Sigmoid colon (tissue), 7 donors: ENCODE data around the gene PLEKHH1. TPM values are rescaled to one million over a fixed set of nuclear protein-coding genes. Genes with fewer than 3 reads are reported as not detected.

ENCODE experiments used
- DNase-seq: peaks from one replicate; pipeline ENCODE4 v3.0.0-alpha.2; 2019
- H3K27ac ChIP-seq, 4 donors: fragments of 200-600 bp; sonication (generic); one replicate each; pipeline ENCODE4 v1.5.1; 2016 to 2019; ENCODE audit warnings: mild to moderate bottlenecking in 1 of 4
- H3K27me3 ChIP-seq, 3 donors: fragments of 200-600 bp; sonication (generic); one replicate each; pipeline ENCODE4 v1.5.1; 2019; ENCODE audit warnings: mild to moderate bottlenecking in 1 of 3
- H3K36me3 ChIP-seq, 4 donors: fragments of 200-600 bp; sonication (generic); one replicate each; pipeline ENCODE4 v1.5.1; 2016 to 2019
- H3K4me1 ChIP-seq, 4 donors: fragments of 200-600 bp; sonication (generic); one replicate each; pipeline ENCODE4 v1.5.1; 2017 to 2019
- H3K4me3 ChIP-seq, 4 donors: fragments of 200-600 bp; sonication (generic); one replicate each; pipeline ENCODE4 v1.5.1; 2017 to 2019; ENCODE audit warnings: mild to moderate bottlenecking in 2 of 4, moderate library complexity in 1 of 4
- H3K9me3 ChIP-seq, 4 donors: fragments of 200-600 bp in 3 of 4; sonication (generic) in 3 of 4; one replicate each; pipeline versions ENCODE4 v1.5.1 to v1.6.1; 2013 to 2019
- CTCF ChIP-seq, 4 experiments: fragments of 450-650 bp in 3 of 4; fragments of 200-600 bp in 1 of 4; IDR thresholded peaks; one replicate each; pipeline ENCODE4 v1.5.1; 2016 to 2019; ENCODE audit warnings: antibody characterized with exemption in 4 of 4, mild to moderate bottlenecking in 3 of 4, moderate library complexity in 2 of 4
- EP300 ChIP-seq, 4 donors: sonication (generic); formaldehyde crosslinking; IDR thresholded peaks; one replicate each; pipeline ENCODE4 v1.6.1; 2017; ENCODE audit warnings: antibody characterized with exemption in 4 of 4
- POLR2A ChIP-seq, 2 donors: fragments of 450-650 bp; IDR thresholded peaks; one replicate each; pipeline ENCODE4 v1.6.1; 2016; ENCODE audit warnings: antibody characterized with exemption in 2 of 2, mild to moderate bottlenecking in 2 of 2, moderate library complexity in 2 of 2
- POLR2AphosphoS5 ChIP-seq, 4 donors: sonication (generic); formaldehyde crosslinking; IDR thresholded peaks; one replicate each; pipeline ENCODE4 v1.6.1; 2017; ENCODE audit warnings: antibody characterized with exemption in 4 of 4
- WGBS, 2 donors: extraction: QIAGEN DNeasy Blood & Tissue Kit; methylation state at CpG; one replicate each; pipeline ENCODE4 v1.1.7; 2013; 5-methylcytosine and 5-hydroxymethylcytosine counted together
- intact Hi-C: fragments of 100-400 bp; cut with DNase I; formaldehyde crosslinking; loops from one replicate; pipeline ENCODE4 v1.15.1; 2023
- polyA plus RNA-seq, 3 donors: library from polyadenylated mRNA; stranded (reverse); fragments of 200-250 nt; gene quantifications; one replicate each; pipeline ENCODE4 v1.2.3, GENCODE V29; 2013
- total RNA-seq, 4 donors: library from RNA; depleted of rRNA; stranded (reverse); fragments of >200 nt; gene quantifications; one replicate each; pipeline ENCODE4 v1.1.0, GENCODE V29; 2016
- donor health status: healthy with polysubstance abuse.
- donor health status: Bipolar disorder and iron deficiency.
- donor health status: healthy.

PLEKHH1 gene
- total and polyA plus RNA-seq, 7 donors, result 2.0 to 25.3 (median 8.0) TPM

DNA sequence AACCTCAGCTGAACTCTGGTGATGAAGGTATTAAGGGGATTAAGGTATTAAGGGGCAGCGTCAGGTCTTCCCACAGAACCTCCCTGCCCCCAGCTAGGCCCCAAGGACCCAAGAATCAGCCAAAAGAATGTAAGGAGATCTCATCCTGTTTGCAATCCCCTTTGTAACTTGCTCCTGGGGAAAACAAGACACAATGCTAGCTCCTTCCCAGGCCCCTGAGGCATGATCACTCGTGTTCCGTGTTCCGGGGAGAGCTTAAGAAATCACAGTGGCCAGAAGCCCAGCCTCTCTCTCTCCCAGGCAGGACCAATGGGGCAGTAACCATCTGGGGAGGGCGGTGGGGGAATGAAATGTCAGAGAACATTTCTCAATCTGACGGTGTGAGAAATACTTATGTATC, 33.8 kb downstream of the PLEKHH1 start:
- Histone ChIP-seq H3K4me3 (no peak overlapping the region), H3K27ac (no peak overlapping the region), H3K9me3 (no peaks in the 10 kb centered on the region), H3K27me3 (no peaks in the 10 kb centered on the region), H3K4me1 (no peaks in the 10 kb centered on the region), H3K36me3 (no peaks in the 10 kb centered on the region)
- peak; percentile 39 for DNase-seq
- TF ChIP-seq POLR2AphosphoS5 (IDR thresholded peaks at IDR 0.05), result no peak
- TF ChIP-seq EP300 (IDR thresholded peaks at IDR 0.05), result no peak
- TF ChIP-seq POLR2A (IDR thresholded peaks at IDR 0.05), result no peak
- no peak for TF ChIP-seq CTCF (IDR thresholded peaks at IDR 0.05)
- intact Hi-C loops, result no loop called here
- WGBS, 2 donors, result 85 to 92% methylated on average over 6 of the region's 6 CpGs

DNA sequence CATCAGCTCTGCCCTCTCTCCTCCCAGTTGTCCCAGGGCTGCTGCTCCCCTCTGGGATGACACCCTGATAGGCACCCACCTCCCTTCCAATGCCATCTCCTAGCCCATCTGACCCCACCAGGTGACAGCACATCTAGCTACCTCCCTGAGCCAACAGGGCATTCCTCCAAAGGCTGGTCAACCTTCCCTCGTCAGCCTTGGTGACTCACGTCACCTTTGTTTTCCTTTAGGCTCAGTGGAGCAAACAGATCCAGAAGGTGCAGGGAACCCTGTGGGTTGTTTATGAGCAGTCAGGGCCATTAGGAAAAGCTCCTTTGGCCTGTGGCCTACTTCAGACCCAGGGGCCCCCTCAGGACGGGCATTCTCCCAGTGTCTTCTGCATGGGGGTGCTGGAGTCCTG, 34.6 kb downstream of the PLEKHH1 start:
- WGBS, 2 donors, result 78 to 84% methylated on average over 3 of the region's 3 CpGs
- H3K27ac ChIP-seq, result no peak overlapping the region
- no peak overlapping the region for H3K4me3 ChIP-seq
- DNase-seq, result peak; percentile 39
- intact Hi-C loops, result no loop called here
- H3K36me3 ChIP-seq, result no peaks in the 10 kb centered on the region
- no peaks in the 10 kb centered on the region for H3K27me3 ChIP-seq
- H3K9me3 ChIP-seq, result no peaks in the 10 kb centered on the region
- H3K4me1 ChIP-seq, result no peaks in the 10 kb centered on the region
- TF ChIP-seq POLR2A (IDR thresholded peaks at IDR 0.05), result no peak
- TF ChIP-seq CTCF (IDR thresholded peaks at IDR 0.05), result no peak
- no peak for TF ChIP-seq POLR2AphosphoS5 (IDR thresholded peaks at IDR 0.05)
- no peak for TF ChIP-seq EP300 (IDR thresholded peaks at IDR 0.05)

DNA sequence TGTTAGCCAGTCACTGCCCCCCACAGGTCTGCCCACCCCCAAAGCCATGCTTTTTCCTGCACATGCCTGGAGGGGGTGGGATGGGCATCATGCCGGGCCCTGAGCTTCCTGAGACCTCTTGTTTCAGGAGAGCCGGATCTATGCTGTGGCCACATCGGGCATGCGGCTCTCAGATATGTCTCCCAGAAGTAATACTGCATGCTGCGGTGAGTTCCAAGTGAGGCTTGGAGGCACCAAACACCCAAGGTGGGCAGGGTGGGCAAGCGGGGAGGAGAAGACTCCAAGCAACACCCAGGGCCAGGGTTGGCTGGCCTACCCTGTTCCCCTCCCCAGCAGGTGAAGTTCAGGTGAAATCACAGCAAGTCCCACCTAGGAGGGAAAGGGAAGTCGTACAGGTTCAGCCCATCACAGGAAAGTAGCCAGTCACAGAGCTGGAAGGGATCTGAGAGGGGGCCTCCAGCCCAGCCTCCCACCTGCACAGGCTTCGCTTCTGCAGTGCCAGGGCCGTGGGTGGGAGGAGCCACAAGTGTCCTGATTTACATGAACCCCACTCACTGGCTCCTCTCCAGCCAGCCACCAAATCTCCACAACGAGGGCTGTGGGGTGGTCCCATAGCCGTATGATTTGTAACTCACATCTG, 36.0 kb downstream of the PLEKHH1 start:
- DNase-seq, result peak; percentile 49
- no peaks in the 10 kb centered on the region for H3K9me3 ChIP-seq
- TF ChIP-seq CTCF (IDR thresholded peaks at IDR 0.05) (no peak), POLR2AphosphoS5 (IDR thresholded peaks at IDR 0.05) (no peak), EP300 (IDR thresholded peaks at IDR 0.05) (no peak), POLR2A (IDR thresholded peaks at IDR 0.05) (no peak)
- H3K4me1 ChIP-seq, result no peaks in the 10 kb centered on the region
- 82 to 88% methylated on average over 11 of the region's 11 CpGs for WGBS, 2 donors
- no peak overlapping the region for H3K4me3 ChIP-seq
- no peak overlapping the region for H3K27ac ChIP-seq
- H3K27me3 ChIP-seq, result no peaks in the 10 kb centered on the region
- intact Hi-C loops, result no loop called here
- no peaks in the 10 kb centered on the region for H3K36me3 ChIP-seq

GRCh38 chr14:67569651-67570290, 36.7 kb downstream of the PLEKHH1 start:
- 57 to 78% methylated on average over 4 of the region's 4 CpGs for WGBS, 2 donors
- TF ChIP-seq EP300 (IDR thresholded peaks at IDR 0.05) (no peak), POLR2AphosphoS5 (IDR thresholded peaks at IDR 0.05) (no peak), CTCF (IDR thresholded peaks at IDR 0.05) (no peak), POLR2A (IDR thresholded peaks at IDR 0.05) (no peak)
- peak; percentile 57 for DNase-seq

More at GRCh38 chr14:67569651-67570290, 36.7 kb downstream of the PLEKHH1 start:
- no peaks in the 10 kb centered on the region for H3K27me3 ChIP-seq
- no peaks in the 10 kb centered on the region for H3K36me3 ChIP-seq
- no peak overlapping the region for H3K4me3 ChIP-seq
- H3K4me1 ChIP-seq, result no peaks in the 10 kb centered on the region
- H3K9me3 ChIP-seq, result no peaks in the 10 kb centered on the region
- intact Hi-C loops, result loop anchor here (2.0 kb wide), 1 partner anchor 43 kb away; no protein-coding TSS in a partner anchor
- no peak overlapping the region for H3K27ac ChIP-seq
